ENCODE results near the gene PDXDC1. TPM values are rescaled to one million over a fixed set of nuclear protein-coding genes. Genes with fewer than 3 reads are reported as not detected.

Gene PDXDC1
- total and polyA plus RNA-seq, 12 donors: 24.9 to 88.5 (median 69.4) TPM

DNA sequence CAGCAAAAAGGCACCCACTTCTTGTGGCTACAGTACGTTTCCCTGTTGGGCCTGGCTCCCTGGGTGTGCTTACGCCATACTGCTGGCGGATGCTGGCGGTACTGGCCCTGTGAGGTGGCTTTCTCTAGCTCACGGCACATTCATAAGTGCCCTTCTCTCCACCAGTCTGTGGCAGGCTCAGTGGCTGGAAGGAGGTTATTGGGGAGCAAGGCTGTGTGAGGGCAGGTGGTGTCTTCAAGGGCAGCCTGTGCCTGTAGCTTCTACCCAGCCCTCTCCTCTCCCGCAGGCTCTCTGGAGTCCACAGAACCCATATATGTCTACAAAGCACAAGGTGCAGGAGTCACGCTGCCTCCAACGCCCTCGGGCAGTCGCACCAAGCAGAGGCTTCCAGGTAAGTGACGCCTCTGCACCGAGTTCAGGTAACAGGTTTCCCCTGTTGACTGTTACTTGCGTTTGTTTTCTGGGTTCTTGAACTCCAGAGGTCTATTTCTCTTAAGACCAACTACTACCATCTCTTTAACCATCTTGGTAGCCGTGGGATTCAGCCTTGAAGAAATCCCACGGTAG, 60.4 kb downstream of the PDXDC1 start:
- Histone ChIP-seq H3K9me3 (no peaks in the 10 kb centered on the region), H3K4me1 (peaks cover 13 to 46% (median 20%) of the 10 kb centered on the region in 9 donors), H3K27ac (peak overlapping the region in 9 of 10 donors; percentile 30 to 74 (median 69)), H3K4me3 (no peak overlapping the region), H3K27me3 (no peaks in the 10 kb centered on the region), H3K36me3 (peaks cover 0 to 99% (median 59%) of the 10 kb centered on the region in 9 donors)
- DNase-seq: no peak
- intact Hi-C loops (cut with DNase I): no loop called here
- 74 to 76% methylated on average over 15 of the region's 15 CpGs for WGBS, 2 donors
- peak in 5 of 8 donors; percentile 8 to 48 (median 14) for ATAC-seq
- TF ChIP-seq, protein P1, sequence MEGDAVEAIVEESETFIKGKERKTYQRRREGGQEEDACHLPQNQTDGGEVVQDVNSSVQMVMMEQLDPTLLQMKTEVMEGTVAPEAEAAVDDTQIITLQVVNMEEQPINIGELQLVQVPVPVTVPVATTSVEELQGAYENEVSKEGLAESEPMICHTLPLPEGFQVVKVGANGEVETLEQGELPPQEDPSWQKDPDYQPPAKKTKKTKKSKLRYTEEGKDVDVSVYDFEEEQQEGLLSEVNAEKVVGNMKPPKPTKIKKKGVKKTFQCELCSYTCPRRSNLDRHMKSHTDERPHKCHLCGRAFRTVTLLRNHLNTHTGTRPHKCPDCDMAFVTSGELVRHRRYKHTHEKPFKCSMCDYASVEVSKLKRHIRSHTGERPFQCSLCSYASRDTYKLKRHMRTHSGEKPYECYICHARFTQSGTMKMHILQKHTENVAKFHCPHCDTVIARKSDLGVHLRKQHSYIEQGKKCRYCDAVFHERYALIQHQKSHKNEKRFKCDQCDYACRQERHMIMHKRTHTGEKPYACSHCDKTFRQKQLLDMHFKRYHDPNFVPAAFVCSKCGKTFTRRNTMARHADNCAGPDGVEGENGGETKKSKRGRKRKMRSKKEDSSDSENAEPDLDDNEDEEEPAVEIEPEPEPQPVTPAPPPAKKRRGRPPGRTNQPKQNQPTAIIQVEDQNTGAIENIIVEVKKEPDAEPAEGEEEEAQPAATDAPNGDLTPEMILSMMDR (IDR thresholded peaks at IDR 0.05): no peak

DNA sequence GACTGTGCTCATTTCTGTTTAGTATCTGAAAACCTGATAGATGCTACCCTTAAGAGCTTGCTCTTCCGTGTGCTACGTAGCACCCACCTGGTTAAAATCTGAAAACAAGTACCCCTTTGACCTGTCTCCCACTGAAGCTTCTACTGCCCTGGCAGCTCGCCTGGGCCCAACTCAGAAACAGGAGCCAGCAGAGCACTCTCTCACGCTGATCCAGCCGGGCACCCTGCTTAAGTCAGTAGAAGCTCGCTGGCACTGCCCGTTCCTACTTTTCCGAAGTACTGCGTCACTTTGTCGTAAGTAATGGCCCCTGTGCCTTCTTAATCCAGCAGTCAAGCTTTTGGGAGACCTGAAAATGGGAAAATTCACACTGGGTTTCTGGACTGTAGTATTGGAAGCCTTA, 62.2 kb downstream of the PDXDC1 start:
- Histone ChIP-seq H3K27ac (no peak overlapping the region), H3K4me1 (peaks cover 13 to 48% (median 30%) of the 10 kb centered on the region in 9 donors), H3K36me3 (peaks cover 0 to 98% (median 61%) of the 10 kb centered on the region in 9 donors), H3K9me3 (no peaks in the 10 kb centered on the region), H3K4me3 (no peak overlapping the region), H3K27me3 (no peaks in the 10 kb centered on the region)
- DNase-seq (no peak), ATAC-seq (no peak)
- TF ChIP-seq, protein P1 (IDR thresholded peaks at IDR 0.05): no peak
- WGBS, 2 donors: 56 to 82% methylated on average over 10 of the region's 10 CpGs
- intact Hi-C loops (cut with DNase I): no loop called here

DNA sequence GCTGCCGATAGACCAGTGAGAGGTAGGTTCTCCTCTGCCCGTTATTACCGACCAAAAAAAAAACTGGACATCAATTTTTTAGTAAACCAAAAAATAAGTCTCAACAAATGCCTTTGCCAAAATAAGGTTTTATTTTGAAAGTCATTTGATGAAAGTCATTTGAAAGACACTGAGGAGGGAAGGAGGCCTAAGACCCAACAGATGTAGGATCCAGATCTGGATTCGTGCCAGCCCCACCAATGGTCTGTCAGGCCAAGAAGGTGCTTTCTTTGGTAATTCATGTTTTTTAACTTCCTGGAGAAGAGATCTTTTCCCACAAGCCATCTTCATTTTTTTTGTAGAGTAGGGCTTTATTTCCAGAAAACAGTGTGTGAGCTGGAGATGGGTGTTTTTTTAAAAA, 62.9 kb downstream of the PDXDC1 start:
- DNase-seq (no peak), ATAC-seq (no peak)
- H3K36me3 ChIP-seq: peaks cover 0 to 96% (median 56%) of the 10 kb centered on the region in 9 donors
- H3K4me3 ChIP-seq: no peak overlapping the region
- intact Hi-C loops (cut with DNase I): no loop called here
- peaks cover 13 to 45% (median 29%) of the 10 kb centered on the region in 9 donors for H3K4me1 ChIP-seq
- H3K27me3 ChIP-seq: no peaks in the 10 kb centered on the region
- no peaks in the 10 kb centered on the region for H3K9me3 ChIP-seq
- no peak overlapping the region for H3K27ac ChIP-seq
- TF ChIP-seq, protein P1 (IDR thresholded peaks at IDR 0.05): no peak
- WGBS, 2 donors: 69 to 83% methylated on average over 4 of the region's 4 CpGs

DNA sequence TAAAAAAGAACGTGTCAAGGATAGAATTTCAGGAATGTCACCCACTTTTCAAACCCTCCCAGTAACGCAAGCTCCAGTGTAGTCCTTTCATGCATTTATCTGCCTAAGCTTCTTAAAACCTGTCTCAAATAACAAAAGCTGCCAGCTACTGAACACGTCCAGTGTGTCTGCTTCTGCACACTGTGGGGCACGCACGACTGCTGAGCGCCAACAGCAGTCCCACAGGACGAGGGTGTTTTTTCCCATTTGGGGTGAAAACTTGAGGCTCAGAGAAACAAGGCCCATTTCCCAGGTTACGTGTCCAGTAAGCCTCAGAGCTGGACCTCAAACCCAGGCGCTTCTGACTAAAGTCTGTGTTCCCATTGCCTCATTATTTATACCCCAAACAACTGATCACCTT, 63.9 kb downstream of the PDXDC1 start:
- H3K27ac ChIP-seq: no peak overlapping the region
- intact Hi-C loops (cut with DNase I): no loop called here
- peaks cover 0 to 96% (median 56%) of the 10 kb centered on the region in 9 donors for H3K36me3 ChIP-seq
- no peaks in the 10 kb centered on the region for H3K9me3 ChIP-seq
- 85 to 87% methylated on average over 9 of the region's 9 CpGs for WGBS, 2 donors
- DNase-seq (no peak), ATAC-seq (no peak)
- H3K4me1 ChIP-seq: peaks cover 11 to 36% (median 27%) of the 10 kb centered on the region in 9 donors
- TF ChIP-seq, protein P1 (IDR thresholded peaks at IDR 0.05): no peak
- no peaks in the 10 kb centered on the region for H3K27me3 ChIP-seq
- H3K4me3 ChIP-seq: no peak overlapping the region
